Measurements from ENCODE around the gene SDK2. TPM values are rescaled to one million over a fixed set of nuclear protein-coding genes. Genes with fewer than 3 reads are reported as not detected.
A peak's percentile ranks its signal among the peaks of the same experiment; 100 is the strongest.

The SDK2 gene
- total and polyA plus RNA-seq, 9 of the 15 experiments (the other 6 are each of a cell fraction or from before 2014, with no cell fraction given) = 0.04 TPM; not detected in 8

DNA sequence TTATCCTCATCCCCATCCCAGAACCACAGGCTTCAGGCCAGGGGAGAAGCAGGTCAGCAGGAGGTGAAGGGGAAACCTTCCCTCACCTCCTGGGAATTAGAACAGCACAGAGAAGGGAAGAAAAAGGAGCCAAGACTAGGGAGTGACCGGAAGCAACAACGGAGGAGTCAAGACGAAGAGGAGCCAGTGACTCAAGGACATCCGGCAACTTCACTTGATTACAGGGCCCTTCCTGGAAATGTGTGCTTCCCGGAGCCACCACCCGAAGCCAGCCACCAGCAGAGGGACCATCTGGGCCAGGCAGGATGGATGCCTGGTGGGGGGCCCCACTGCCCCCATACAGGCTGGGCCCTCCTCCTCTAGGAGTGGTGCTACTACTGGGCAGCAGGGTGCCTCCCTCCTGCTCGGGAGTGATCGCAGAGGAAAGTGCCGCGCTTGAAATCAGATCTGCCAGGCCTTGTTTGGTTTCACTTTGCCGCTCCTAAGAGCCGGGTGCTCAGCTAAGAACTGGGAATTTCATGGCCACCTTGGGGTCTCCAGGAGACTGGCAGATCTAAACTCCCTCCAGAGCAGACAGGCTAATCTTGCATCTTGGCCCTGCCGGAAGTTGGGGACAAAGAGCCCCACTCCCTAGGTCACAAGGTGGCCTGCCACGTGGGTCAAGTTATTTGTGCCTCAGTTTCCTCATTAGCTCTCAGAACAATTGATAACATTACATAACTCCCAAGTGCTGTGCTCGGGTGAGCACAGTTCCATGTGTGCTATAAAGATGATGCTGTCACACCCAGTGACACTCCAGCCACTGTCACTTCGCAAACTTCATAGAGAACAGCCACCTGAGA, 339.1 kb downstream of the SDK2 start (continued):
- TF ChIP-seq HIVEP1 (CRISPR knock-in tag; IDR thresholded peaks at IDR 0.05) (no peak), ZNF707 (CRISPR knock-in tag; conservative IDR thresholded peaks at IDR 0.05) (no peak), ZNF165 (CRISPR knock-in tag; IDR thresholded peaks at IDR 0.05; ENCODE audit: borderline replicate concordance) (no peak), BCL6 (CRISPR knock-in tag; IDR thresholded peaks at IDR 0.05) (no peak), BRD9 (IDR thresholded peaks at IDR 0.05; ENCODE audit: low read depth, partially characterized antibody) (no peak), ZNF263 (CRISPR knock-in tag; IDR thresholded peaks at IDR 0.05; ENCODE audit: borderline replicate concordance) (no peak), ZBTB8A (IDR thresholded peaks at IDR 0.05; ENCODE audit: partially characterized antibody) (no peak), ZNF764 (CRISPR knock-in tag; IDR thresholded peaks at IDR 0.05; ENCODE audit: low read depth) (no peak), ZNF224 (CRISPR knock-in tag; IDR thresholded peaks at IDR 0.05) (no peak), KAT2B (IDR thresholded peaks at IDR 0.05; ENCODE audit: low read depth, low read length) (no peak), TEAD1 (CRISPR knock-in tag; IDR thresholded peaks at IDR 0.05) (0 out of 4 replicates have a peak, but pooled peaks of 1 of the 2 experiments have one; percentile 6), SUPT5H (IDR thresholded peaks at IDR 0.05) (0 out of 2 replicates have a peak, but pooled peaks have one; percentile 35), ARHGAP35 (IDR thresholded peaks at IDR 0.05; ENCODE audit: partially characterized antibody) (no peak), TEAD2 (tag; IDR thresholded peaks at IDR 0.05) (no peak), SAFB2 (IDR thresholded peaks at IDR 0.05; ENCODE audit: borderline replicate concordance, low read depth, low read length, severe bottlenecking) (no peak), FOXJ2 (tag; IDR thresholded peaks at IDR 0.05) (no peak), HSF4 (CRISPR knock-in tag; IDR thresholded peaks at IDR 0.05; ENCODE audit: borderline replicate concordance) (no peak)
- TF ChIP-seq, protein P1, sequence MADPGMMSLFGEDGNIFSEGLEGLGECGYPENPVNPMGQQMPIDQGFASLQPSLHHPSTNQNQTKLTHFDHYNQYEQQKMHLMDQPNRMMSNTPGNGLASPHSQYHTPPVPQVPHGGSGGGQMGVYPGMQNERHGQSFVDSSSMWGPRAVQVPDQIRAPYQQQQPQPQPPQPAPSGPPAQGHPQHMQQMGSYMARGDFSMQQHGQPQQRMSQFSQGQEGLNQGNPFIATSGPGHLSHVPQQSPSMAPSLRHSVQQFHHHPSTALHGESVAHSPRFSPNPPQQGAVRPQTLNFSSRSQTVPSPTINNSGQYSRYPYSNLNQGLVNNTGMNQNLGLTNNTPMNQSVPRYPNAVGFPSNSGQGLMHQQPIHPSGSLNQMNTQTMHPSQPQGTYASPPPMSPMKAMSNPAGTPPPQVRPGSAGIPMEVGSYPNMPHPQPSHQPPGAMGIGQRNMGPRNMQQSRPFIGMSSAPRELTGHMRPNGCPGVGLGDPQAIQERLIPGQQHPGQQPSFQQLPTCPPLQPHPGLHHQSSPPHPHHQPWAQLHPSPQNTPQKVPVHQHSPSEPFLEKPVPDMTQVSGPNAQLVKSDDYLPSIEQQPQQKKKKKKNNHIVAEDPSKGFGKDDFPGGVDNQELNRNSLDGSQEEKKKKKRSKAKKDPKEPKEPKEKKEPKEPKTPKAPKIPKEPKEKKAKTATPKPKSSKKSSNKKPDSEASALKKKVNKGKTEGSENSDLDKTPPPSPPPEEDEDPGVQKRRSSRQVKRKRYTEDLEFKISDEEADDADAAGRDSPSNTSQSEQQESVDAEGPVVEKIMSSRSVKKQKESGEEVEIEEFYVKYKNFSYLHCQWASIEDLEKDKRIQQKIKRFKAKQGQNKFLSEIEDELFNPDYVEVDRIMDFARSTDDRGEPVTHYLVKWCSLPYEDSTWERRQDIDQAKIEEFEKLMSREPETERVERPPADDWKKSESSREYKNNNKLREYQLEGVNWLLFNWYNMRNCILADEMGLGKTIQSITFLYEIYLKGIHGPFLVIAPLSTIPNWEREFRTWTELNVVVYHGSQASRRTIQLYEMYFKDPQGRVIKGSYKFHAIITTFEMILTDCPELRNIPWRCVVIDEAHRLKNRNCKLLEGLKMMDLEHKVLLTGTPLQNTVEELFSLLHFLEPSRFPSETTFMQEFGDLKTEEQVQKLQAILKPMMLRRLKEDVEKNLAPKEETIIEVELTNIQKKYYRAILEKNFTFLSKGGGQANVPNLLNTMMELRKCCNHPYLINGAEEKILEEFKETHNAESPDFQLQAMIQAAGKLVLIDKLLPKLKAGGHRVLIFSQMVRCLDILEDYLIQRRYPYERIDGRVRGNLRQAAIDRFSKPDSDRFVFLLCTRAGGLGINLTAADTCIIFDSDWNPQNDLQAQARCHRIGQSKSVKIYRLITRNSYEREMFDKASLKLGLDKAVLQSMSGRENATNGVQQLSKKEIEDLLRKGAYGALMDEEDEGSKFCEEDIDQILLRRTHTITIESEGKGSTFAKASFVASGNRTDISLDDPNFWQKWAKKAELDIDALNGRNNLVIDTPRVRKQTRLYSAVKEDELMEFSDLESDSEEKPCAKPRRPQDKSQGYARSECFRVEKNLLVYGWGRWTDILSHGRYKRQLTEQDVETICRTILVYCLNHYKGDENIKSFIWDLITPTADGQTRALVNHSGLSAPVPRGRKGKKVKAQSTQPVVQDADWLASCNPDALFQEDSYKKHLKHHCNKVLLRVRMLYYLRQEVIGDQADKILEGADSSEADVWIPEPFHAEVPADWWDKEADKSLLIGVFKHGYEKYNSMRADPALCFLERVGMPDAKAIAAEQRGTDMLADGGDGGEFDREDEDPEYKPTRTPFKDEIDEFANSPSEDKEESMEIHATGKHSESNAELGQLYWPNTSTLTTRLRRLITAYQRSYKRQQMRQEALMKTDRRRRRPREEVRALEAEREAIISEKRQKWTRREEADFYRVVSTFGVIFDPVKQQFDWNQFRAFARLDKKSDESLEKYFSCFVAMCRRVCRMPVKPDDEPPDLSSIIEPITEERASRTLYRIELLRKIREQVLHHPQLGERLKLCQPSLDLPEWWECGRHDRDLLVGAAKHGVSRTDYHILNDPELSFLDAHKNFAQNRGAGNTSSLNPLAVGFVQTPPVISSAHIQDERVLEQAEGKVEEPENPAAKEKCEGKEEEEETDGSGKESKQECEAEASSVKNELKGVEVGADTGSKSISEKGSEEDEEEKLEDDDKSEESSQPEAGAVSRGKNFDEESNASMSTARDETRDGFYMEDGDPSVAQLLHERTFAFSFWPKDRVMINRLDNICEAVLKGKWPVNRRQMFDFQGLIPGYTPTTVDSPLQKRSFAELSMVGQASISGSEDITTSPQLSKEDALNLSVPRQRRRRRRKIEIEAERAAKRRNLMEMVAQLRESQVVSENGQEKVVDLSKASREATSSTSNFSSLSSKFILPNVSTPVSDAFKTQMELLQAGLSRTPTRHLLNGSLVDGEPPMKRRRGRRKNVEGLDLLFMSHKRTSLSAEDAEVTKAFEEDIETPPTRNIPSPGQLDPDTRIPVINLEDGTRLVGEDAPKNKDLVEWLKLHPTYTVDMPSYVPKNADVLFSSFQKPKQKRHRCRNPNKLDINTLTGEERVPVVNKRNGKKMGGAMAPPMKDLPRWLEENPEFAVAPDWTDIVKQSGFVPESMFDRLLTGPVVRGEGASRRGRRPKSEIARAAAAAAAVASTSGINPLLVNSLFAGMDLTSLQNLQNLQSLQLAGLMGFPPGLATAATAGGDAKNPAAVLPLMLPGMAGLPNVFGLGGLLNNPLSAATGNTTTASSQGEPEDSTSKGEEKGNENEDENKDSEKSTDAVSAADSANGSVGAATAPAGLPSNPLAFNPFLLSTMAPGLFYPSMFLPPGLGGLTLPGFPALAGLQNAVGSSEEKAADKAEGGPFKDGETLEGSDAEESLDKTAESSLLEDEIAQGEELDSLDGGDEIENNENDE (IDR thresholded peaks at IDR 0.05; ENCODE audit: low read depth, low read length) = no peak

Measured in K562 (cell line).